Left ventricle myocardium superior (tissue), 1 donor: ENCODE data around the gene URI1. TPM values are rescaled to one million over a fixed set of nuclear protein-coding genes. Genes with fewer than 3 reads are reported as not detected.
"Not testable (repeated sequence)": the region's sequence is repeated elsewhere in the genome, so short reads cannot be mapped to it uniquely, and the experiment has no call there.

Source experiments
- ATAC-seq: fragments of 200-7000 bp; cut with Tn5 transposase; one replicate; pipeline ENCODE4 v1.9.1; 2020; ENCODE audit warnings: mild to moderate bottlenecking, moderate library complexity
- DNase-seq: peaks from one replicate; pipeline ENCODE4 v3.0.0-alpha.2; 2020
- intact Hi-C: fragments of 100-400 bp; cut with micrococcal nuclease; formaldehyde crosslinking; loops from one replicate; pipeline ENCODE4 v1.11.0; 2022
- total RNA-seq: library from RNA; stranded (reverse); fragmentation: NEBNext Ultra II Directional; extraction: Animal tissue kit (Norgen Biotek cat#: 25700); gene quantifications from one replicate; pipeline ENCODE4 v1.2.1, GENCODE V29; 2021
- donor health status: DM: no; HTN: yes; CAD: no; lungs with severe emphysema.

The URI1 gene
- total RNA-seq, 1 donor from 2014 or later = 42.4 TPM

DNA sequence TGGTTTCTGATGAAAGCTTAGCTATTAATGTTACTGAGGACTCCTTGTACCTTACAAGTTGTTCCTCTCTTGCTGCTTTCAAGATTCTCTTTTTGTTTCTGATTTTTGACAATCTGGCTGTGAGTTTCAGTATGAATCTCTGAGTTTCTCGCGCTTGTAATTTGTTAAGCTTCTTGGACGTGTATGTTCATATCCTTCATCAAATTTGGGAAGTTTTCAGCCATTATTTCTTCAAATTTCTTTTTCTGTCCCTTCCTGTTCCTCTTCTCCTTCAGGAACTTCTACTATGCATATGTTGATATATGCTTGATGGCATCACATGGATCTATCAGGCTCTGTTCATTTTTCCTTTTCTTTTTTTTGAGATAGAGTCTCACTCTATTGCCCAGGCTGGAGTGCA, 5.6 kb upstream of the URI1 start:
- DNase-seq (no peak), ATAC-seq (no peak)
- intact Hi-C loops = no loop called here

DNA sequence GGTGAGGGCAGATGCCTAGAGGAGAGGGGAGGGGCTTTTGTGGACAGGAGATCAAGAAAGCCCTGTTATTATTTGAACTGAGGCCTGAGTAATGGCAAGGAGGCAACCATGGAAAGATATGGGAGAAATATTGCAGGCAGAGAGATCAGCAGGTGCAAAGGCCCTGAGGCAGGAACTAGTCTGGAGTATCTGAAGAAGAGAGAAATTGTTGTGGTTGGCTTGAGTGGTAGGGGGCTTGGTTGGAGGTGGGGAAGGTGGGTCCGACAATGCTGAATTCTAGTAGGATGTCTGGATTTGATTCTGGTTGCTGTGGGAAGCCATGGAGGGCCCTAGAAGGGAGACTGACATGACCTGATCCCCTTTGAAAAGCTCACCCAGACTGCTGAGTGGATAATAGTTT, 2.4 kb upstream of the URI1 start:
- intact Hi-C loops = no loop called here
- DNase-seq = no peak
- no peak for ATAC-seq

DNA sequence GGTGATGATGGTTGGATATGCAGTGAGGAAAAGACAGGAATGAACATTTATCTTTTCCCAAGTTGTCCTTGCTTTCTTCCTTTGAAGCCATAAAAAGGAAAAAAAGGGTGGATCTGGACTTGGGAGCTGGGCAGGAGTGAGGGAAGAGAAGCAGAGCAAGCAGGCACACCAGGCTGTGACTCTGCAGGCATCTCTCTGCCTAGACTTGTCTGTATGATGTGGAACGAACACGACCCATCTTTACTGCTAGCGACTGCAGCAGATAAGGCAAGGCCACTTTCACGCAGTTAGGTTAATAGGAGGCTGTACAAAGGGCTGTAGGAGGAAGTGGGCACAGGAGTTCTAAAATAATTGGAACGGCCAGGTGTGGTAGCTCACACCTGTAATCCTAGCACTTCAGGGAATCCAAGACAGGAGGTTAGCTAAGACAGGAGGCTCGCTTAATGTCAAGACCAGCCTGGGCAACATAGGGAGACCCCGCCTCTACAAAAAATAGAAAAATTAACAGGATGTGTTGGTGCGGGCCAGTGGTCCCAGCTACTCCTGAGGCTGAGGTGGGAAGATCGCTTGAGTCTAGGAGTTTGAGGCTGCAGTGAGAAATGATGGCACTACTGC, 961 bp upstream of the URI1 start:
- no peak for DNase-seq
- intact Hi-C loops = no loop called here
- no peak for ATAC-seq

DNA sequence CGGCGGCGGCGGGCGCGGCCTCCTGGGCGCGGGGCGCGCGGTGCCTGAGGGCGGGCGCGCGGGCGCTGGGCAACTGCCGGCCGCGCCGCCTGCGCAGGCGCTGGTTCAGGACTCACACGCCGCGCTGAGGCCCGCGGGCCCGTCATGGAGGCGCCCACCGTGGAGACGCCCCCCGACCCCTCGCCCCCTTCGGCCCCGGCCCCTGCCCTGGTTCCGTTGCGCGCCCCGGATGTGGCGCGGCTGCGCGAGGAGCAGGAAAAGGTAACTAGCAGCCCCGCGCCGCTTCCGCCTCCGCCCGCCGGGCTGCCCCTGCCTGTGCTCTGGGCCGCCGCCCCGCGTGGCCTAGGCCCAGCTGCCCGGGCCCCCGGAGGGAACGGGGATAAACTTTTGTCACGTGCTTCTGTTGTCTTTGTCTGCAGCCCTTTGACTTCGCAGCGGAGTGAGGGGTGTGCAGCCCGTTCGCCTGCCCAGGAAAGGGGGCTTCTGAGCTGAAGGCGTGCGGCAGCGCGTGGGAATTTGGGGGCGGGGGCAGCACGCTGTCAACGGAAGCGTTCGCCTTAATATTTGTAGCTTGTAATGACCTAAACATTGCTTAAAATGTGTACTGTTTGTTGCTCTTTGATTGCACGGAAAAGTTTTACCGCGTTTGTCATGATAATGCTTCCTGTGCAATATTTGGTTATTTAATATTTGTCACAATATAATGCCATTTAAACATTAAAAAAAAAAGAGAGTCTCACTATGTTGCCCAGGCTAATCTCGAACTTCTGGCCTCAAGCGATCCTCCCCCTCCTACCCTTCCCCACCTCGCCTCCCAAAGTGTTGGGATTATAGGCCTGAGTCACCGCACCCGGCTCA, 594 bp downstream of the URI1 start:
- intact Hi-C loops = no loop called here

DNA sequence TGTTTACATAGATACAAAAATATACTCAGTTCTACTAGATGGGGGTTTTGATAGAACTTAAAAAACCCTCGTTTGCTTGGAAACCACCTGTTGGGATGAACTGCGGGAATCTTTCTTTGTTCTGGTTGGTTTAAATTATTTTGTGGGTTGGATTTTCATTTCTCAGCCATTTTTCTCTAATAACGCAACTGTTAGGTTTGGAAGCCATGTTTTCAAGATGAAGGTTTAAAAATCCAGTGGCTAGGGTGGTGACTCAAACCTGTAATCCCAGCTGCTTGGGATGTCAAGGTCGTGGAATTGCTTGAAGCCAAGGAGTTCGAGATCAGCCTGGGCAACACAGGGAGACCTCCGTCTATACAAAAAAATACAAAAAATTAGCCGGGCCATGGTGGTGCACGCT, 1.6 kb downstream of the URI1 start:
- intact Hi-C loops = no loop called here
- DNase-seq (no peak), ATAC-seq (no peak)

More for the DNA sequence above, 594 bp downstream of the URI1 start:
- ATAC-seq = peak; percentile 78
- peak; percentile 81 for DNase-seq

DNA sequence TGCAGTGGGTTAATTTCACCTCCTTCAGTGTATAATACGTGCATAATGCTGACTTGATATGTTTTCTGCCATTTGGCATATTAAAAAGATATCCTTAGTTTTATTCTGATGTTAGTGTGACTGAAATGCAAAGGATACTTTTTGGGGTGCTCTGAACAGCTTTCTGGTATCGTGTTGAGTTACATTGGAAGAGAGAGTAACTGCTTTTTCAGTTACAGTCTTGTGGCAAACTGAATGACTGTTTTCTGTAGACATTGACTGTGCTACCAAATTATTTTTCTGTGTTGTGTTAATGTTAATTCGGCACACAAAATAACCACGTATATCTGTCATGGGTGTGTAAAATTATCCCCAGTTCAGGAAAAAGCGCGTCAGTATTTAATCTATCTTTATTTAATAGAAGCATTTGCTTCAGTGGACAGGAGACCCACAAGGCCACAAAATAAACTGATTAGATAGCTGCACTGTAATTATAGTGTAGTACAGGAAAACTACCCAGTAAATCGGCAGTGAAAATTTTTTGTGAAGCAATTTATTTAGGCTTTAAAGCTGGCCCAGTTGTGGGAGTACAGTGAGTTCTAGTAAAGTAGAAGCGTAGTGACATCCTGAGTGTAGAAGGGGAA, 2.5 kb downstream of the URI1 start:
- intact Hi-C loops = no loop called here
- ATAC-seq (no peak), DNase-seq (no peak)

DNA sequence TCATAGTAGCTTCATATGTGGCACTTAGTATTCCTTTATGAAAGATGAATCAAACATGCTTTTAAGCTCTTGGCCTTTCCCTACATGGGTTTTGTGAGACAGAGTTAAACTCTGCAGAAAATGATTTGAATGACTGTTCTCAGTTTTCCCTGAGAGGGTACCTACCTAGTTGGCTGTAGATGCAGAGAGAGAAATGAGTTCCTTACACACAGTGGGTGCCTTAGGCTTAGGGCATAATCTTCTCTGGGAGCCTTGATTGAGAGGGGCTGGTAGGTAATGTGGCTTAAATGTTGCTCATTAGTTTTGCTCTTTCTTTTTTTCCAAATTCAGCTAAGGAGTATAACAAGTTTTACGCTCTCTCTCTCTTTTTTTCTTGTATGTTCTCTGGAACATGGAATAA, 3.0 kb downstream of the URI1 start:
- intact Hi-C loops = no loop called here
- no peak for DNase-seq

DNA sequence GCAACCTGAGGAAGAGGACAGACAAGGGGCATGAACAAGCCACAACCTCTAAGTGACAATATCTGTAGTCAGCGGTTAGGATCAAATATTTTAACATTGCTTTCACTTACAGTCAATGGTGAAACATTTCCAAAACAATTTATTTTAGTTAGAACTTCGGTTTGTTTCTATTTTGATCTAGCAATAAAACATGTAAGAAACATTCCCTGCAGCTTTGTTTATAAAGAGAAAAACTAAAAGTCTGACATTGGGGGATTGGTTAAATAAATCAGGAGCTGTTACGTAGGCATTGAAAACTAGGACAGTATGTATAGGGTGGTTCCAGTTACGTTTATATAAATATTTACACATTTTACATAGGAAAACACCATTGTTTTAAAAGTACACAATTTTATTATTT, 3.4 kb downstream of the URI1 start:
- no peak for ATAC-seq
- intact Hi-C loops = no loop called here
- DNase-seq = no peak

More for the DNA sequence above, 3.0 kb downstream of the URI1 start:
- no peak for ATAC-seq

DNA sequence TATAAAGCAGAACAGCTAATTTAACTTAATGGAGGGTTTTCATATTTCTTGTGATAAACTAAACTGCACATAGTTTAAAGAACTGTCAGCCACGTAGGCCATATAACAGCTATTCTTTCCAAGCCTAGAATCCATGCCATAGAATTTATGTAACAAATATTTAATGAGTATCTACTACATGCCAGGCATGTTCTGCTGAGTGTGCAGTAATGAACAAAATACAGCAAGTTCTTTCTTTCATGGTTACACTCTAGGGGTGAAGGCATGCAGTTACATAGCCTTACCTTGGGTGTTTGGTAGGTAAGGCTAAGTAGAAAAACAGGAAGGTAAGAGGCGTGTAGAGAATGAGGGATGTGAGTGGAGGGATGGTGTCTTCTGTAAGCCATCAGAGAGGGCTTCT, 4.6 kb downstream of the URI1 start:
- ATAC-seq (no peak), DNase-seq (no peak)
- intact Hi-C loops = no loop called here

DNA sequence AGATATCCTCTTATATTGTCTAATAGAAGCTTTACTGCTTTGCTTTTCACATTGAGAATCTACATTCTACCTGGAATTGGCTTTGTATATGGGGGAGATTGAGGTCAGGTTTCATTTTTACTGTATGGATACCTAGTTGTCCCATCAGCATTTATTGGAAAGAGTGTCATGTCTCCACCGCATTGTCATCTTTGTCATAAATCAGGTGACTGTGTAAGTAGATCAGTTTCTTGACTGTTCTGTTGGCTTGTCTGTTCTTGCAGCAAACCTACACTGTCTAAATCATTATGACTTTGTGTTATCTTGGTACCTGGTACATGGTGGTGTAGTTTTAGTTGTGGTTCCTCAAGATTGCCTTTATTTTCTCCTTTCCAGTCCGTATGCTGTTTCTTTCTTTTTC, 5.8 kb downstream of the URI1 start:
- ATAC-seq (no peak), DNase-seq (no peak)
- intact Hi-C loops = no loop called here

DNA sequence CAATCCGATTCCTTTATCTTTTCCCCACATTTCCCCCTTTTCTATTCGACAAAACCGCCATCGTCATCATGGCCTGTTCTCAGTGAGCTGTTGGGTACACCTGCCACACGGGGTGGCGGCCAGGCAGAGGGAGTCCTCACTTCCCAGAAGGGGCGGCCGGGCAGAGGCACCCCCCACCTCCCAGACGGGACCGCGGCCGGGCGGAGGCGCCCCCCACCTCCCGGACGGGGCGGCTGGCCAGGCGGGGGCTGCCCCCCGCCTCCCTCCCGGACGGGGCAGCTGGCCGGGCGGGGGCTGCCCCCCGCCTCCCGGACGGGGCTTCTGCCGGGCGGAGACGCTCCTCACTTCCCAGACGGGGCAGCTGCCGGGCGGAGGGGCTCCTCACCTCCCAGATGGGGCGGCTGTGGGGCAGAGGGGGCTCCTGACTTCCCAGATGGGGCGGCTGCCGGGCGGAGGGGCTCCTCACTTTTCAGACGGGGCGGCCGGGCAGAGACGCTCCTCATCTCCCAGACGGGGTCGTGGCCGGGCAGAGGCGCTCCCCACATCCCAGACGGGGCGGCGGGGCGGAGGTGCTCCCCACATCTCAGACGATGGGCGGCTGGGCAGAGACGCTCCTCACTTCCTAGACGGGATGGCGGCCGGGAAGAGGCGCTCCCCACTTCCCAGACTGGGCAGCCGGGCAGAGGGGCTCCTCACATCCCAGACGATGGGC, 6.9 kb downstream of the URI1 start:
- DNase-seq, ATAC-seq, intact Hi-C loops: not testable (repeated sequence)

DNA sequence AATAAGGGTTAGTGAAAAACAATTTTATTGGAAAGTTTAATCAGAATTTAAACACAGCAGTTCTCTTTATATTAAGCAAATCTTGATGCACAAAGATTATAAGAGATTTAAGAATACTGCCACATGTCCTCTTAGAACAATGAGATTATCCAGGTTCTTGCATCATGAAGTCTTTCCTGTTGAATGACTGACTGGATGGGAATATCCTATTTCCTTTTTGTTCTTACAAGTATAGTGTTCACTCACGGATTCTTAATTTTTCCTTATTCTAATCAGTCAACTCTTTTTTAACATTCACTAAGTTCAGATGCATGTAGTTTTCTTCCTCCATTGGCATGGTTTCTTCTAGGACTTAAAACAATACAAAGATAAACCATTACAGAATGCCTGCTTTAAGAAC, 10.1 kb downstream of the URI1 start:
- intact Hi-C loops = no loop called here
- ATAC-seq (no peak), DNase-seq (no peak)

DNA sequence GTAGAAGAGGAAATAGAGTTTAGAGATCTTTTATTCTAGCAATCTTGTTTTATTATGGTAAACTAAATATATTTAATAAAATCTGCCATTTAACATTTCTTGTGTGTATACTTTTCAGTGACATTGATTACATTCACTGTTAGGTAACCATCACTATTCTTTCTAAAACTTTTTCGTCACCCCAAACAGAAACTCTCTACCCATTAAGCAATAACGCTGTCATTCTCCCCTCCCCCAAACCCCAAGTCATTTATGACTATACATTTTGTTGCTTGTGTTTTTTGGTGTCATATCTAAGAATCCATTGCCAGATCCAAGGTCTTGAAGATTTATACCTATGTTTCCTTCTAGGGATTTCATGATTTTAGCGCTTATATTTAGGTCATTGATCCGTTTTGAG, 10.6 kb downstream of the URI1 start:
- no peak for ATAC-seq
- no peak for DNase-seq
- intact Hi-C loops = no loop called here

DNA sequence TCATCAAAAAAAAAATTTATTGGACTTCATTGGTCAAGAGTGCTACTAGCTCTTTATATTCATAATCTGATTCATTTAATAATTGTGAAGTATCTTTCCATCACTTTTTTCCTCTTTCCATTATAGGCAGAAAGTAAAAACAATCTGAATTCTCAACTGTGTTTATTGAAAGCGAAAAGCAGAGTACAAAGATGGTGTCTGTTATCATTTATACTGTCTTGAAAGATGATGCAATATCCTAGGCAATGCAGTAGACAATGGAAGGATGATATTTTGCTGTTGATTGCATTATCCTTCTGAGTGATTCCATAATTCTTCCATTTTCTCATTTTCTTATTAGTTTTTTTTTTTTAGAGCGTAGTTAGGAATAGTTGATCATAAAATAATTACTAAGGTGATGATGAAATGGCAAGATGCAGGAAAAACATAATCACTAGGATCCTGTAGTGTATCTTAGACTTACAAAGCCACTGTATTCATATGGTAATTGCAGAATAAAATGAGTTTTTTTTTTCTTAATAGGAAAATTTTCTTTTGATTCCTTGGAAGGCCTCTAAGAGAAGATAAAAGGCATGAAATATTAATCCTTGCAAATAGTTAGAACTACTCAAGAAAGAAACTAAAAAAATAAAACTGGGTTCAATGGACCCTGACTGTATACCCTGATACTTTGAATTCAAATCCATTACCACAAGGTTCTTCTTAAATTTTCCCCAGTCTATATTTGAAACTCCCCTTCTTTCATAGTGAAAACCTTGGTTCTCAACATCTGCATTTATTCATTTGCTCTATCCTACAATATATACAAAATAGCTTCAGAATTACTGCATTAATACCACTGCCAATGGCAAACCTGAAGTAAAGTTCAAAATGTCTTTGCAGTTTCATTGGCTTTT, 11.6 kb downstream of the URI1 start:
- intact Hi-C loops = no loop called here
- ATAC-seq = no peak

DNA sequence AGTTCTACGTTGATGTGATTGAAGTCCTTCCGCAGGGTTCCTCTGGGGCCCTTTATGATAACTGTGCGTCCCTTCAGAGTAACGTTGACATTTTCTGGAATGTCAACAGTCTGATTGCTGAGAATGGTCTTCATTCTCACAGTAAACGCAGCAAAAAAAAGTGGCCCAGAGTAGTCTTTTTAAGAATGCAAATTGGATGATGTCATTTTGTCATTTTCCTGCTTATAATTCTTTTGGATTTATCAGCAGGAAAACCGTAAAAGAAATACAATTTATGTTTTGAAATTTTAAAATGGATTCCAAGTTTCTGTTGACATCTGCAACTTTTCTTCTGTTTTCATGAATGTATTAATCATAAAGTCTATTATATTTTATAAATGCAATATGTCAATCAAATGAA, 14.8 kb downstream of the URI1 start:
- DNase-seq = no peak
- intact Hi-C loops = no loop called here
- no peak for ATAC-seq

More for the DNA sequence above, 11.6 kb downstream of the URI1 start:
- no peak for DNase-seq

DNA sequence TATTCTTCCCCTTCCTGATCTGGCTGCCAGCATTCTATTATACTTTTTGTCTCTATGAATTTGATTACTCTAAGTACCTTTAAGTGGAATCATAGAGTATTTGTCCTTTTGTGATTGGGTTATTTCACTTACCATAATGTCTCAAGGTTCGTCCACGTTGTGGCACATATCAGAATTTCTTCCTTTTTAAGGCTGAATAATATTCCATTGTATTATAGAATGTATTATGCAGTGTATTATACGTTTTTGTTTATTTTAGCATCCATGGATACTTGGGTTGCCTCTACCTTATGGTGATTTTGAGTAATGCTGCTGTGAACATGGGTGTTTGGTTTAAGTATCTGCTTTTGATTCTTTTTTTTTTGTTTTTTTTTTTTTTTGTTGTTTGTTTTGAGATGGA, 19.3 kb downstream of the URI1 start:
- no peak for DNase-seq
- no peak for ATAC-seq
- intact Hi-C loops = no loop called here

DNA sequence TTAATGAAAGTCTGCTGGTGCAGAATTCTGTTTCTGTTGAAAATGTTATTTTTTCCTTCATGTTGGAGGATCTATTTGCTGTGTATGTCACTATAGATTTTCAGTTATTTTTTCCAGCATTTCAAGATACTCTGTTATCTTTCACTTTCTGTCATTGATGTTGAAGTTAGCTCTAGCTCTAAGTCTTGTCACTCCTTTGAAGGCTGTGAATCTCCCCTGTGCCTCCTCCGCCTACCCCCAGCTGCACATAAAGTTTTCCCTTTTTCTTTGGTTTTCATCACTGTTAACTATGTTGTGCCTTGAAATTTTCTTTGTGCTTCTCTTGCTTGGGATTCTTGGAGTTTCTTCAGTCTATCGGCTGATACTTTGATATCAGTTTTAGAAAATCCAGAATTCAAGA, 20.8 kb downstream of the URI1 start:
- ATAC-seq (no peak), DNase-seq (no peak)
- intact Hi-C loops = no loop called here

DNA sequence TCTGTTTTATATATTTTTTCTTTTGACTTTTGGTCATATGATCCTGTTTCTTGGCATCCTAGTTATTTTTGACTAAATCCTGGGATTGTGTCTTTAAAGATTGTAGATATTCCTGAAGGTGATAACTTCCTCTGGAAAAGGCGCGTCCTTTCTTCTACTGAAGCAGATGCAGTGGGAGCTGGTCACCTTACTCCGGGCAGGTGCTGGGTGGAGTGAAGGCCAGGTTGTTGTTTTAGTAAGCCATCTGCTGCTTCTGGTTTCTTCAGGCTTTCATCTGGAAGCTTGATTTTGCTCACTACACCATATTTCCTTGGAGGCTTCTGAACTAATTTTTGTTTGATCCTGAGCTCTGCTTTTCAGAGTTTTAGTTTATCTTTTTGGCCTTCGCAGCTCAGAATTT, 21.5 kb downstream of the URI1 start:
- no peak for DNase-seq

DNA sequence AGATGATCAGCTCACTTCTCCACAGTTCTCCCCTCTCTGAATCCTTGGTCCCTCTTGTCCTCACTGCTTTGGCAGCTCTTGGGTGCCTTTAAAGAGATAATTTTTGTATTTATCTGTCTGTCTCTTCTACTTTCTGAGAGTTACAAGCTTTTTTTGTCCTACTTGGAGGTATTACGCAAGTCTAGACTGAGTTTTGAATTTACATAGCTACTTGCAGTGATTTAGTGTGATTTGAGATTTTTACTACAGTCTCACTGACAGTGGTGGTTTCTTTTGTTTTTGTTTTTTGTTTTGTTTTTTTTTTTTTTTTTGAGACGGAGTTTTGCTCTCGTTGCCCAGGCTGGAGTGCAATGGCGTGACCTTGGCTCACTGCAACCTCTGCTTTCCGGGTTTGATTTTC, 22.1 kb downstream of the URI1 start:
- no peak for ATAC-seq
- intact Hi-C loops = no loop called here
- no peak for DNase-seq

More for the DNA sequence above, 21.5 kb downstream of the URI1 start:
- no peak for ATAC-seq
- intact Hi-C loops = no loop called here
